Measurements from ENCODE around the gene DHRS2. TPM values are rescaled to one million over a fixed set of nuclear protein-coding genes. Genes with fewer than 3 reads are reported as not detected.
"Not testable (repeated sequence)": the region's sequence is repeated elsewhere in the genome, so short reads cannot be mapped to it uniquely, and the experiment has no call there.

Gene DHRS2
- total and polyA plus RNA-seq, 7 donors, result 0.04 to 0.55 (median 0.22) TPM; not detected in 3

- TF ChIP-seq CTCF (IDR thresholded peaks at IDR 0.05), result no peak
- H3K4me1 ChIP-seq, result no peaks in the 10 kb centered on the region
- intact Hi-C loops (cut with DNase I), result no loop called here
- no peaks in the 10 kb centered on the region for H3K27me3 ChIP-seq (ENCODE audit: insufficient read depth in 3 of 3, low read length in 2 of 3)
- DNase-seq, result no peak
- H3K4me3 ChIP-seq, result no peak overlapping the region
- H3K36me3 ChIP-seq (ENCODE audit: insufficient read depth in 1 of 2, low read depth in 1 of 2), result no peaks in the 10 kb centered on the region
- WGBS, 3 donors, result 78 to 84% (median 82%) methylated on average over 3 of the region's 3 CpGs
- ATAC-seq, result no peak
- H3K9me3 ChIP-seq, result no peaks in the 10 kb centered on the region
- no peak overlapping the region for H3K27ac ChIP-seq
These were observed 34.3 kb downstream of the DHRS2 start for GRCh38 chr14:23670481-23670880.

- 83 to 96% (median 92%) methylated on average over 1 of the region's 1 CpG for WGBS, 3 donors
- no peaks in the 10 kb centered on the region for H3K36me3 ChIP-seq (ENCODE audit: insufficient read depth in 1 of 2, low read depth in 1 of 2)
- intact Hi-C loops (cut with DNase I), result no loop called here
- no peak overlapping the region for H3K4me3 ChIP-seq
- ATAC-seq (no peak), DNase-seq (no peak)
- H3K27ac ChIP-seq, result no peak overlapping the region
- H3K27me3 ChIP-seq (ENCODE audit: insufficient read depth in 3 of 3, low read length in 2 of 3), result no peaks in the 10 kb centered on the region
- no peak for TF ChIP-seq CTCF (IDR thresholded peaks at IDR 0.05)
- H3K4me1 ChIP-seq, result no peaks in the 10 kb centered on the region
- no peaks in the 10 kb centered on the region for H3K9me3 ChIP-seq
These were observed 36.0 kb downstream of the DHRS2 start for GRCh38 chr14:23672200-23672599.

GRCh38 chr14:23675337-23675736, 39.2 kb downstream of the DHRS2 start:
- intact Hi-C loops (cut with DNase I), result no loop called here
- H3K27ac ChIP-seq, result no peak overlapping the region
- H3K4me1 ChIP-seq, result no peaks in the 10 kb centered on the region
- no peak for TF ChIP-seq CTCF (IDR thresholded peaks at IDR 0.05)
- H3K9me3 ChIP-seq, result no peaks in the 10 kb centered on the region
- DNase-seq (no peak), ATAC-seq (no peak)
- no peak overlapping the region for H3K4me3 ChIP-seq
- no peaks in the 10 kb centered on the region for H3K36me3 ChIP-seq (ENCODE audit: insufficient read depth in 1 of 2, low read depth in 1 of 2)
- 65 to 73% (median 69%) methylated on average over 2 of the region's 2 CpGs for WGBS, 3 donors
- peaks cover 0 to 2% (median 0%) of the 10 kb centered on the region in 3 donors for H3K27me3 ChIP-seq (ENCODE audit: insufficient read depth in 3 of 3, low read length in 2 of 3)

- Histone ChIP-seq H3K27me3 (ENCODE audit: insufficient read depth in 3 of 3, low read length in 2 of 3) (peaks cover 0 to 2% (median 0%) of the 10 kb centered on the region in 3 donors), H3K4me1 (no peaks in the 10 kb centered on the region), H3K36me3 (ENCODE audit: insufficient read depth in 1 of 2, low read depth in 1 of 2) (no peaks in the 10 kb centered on the region), H3K9me3 (no peaks in the 10 kb centered on the region), H3K4me3 (no peak overlapping the region), H3K27ac (no peak overlapping the region)
- 73 to 83% (median 77%) methylated on average over 4 of the region's 4 CpGs for WGBS, 3 donors
- intact Hi-C loops (cut with DNase I), result no loop called here
- no peak for DNase-seq
- ATAC-seq, result no peak
- no peak for TF ChIP-seq CTCF (IDR thresholded peaks at IDR 0.05)
These were observed 39.7 kb downstream of the DHRS2 start for GRCh38 chr14:23675906-23676305.

GRCh38 chr14:23681337-23681736, 45.2 kb downstream of the DHRS2 start:
- no peak overlapping the region for H3K27ac ChIP-seq
- 75 to 86% (median 78%) methylated on average over 1 of the region's 1 CpG for WGBS, 3 donors
- H3K27me3 ChIP-seq (ENCODE audit: insufficient read depth in 3 of 3, low read length in 2 of 3), result peaks cover 0 to 9% (median 2%) of the 10 kb centered on the region in 3 donors
- no peaks in the 10 kb centered on the region for H3K9me3 ChIP-seq
- no peak for DNase-seq
- H3K4me3 ChIP-seq, result no peak overlapping the region
- ATAC-seq, result no peak
- TF ChIP-seq CTCF (IDR thresholded peaks at IDR 0.05), result no peak
- H3K36me3 ChIP-seq (ENCODE audit: insufficient read depth in 1 of 2, low read depth in 1 of 2), result no peaks in the 10 kb centered on the region
- intact Hi-C loops (cut with DNase I), result no loop called here
- H3K4me1 ChIP-seq, result no peaks in the 10 kb centered on the region

GRCh38 chr14:23689709-23690514, 53.7 kb downstream of the DHRS2 start:
- not testable (repeated sequence) for DNase-seq

More at GRCh38 chr14:23689709-23690514, 53.7 kb downstream of the DHRS2 start:
- H3K4me1 ChIP-seq; H3K9me3 ChIP-seq; H3K27ac ChIP-seq; H3K36me3 ChIP-seq (ENCODE audit: insufficient read depth in 1 of 2, low read depth in 1 of 2); intact Hi-C loops (cut with DNase I); ATAC-seq; H3K4me3 ChIP-seq: not testable (repeated sequence)
- peaks cover 0 to 22% (median 0%) of the 10 kb centered on the region in 3 donors for H3K27me3 ChIP-seq (ENCODE audit: insufficient read depth in 3 of 3, low read length in 2 of 3)
- 91 to 95% (median 93%) methylated on average over 3 of the region's 3 CpGs for WGBS, 3 donors

Data from psoas muscle (tissue), 8 donors.